Right renal cortex interstitium (tissue), 3 donors: Measurements from ENCODE around the gene RAF1. TPM values are rescaled to one million over a fixed set of nuclear protein-coding genes. Genes with fewer than 3 reads are reported as not detected.

Experiments used
- polyA plus RNA-seq, 3 donors: library from polyadenylated mRNA; unstranded; fragments of 120-200 nt; gene quantifications; one replicate each; pipeline ENCODE4 v1.2.1, GENCODE V29; 2013; ENCODE audit not compliant: insufficient read length in 3 of 3

The RAF1 gene
- polyA plus RNA-seq, 3 donors, result 103 to 106 (median 106) TPM

Other genes with a start within 250 kb of the RAF1 start
- 10 to 100 TPM; 21.8 to 25.1 (median 24.0) TPM for gene TSEN2, start 179.6 kb downstream of the RAF1 start, polyA plus RNA-seq
- gene MKRN2OS, start 118.6 kb downstream of the RAF1 start, polyA plus RNA-seq, result 1 to 10 TPM in 2 of 3 donors, under 1 TPM in 1; 0.96 to 1.4 (median 1.0) TPM
- 10 to 100 TPM; 46.5 to 50.5 (median 47.7) TPM for gene MKRN2, start 107.0 kb downstream of the RAF1 start, polyA plus RNA-seq
- gene TMEM40, start 95.1 kb upstream of the RAF1 start, polyA plus RNA-seq, result 1 to 10 TPM; 1.1 to 2.0 (median 1.9) TPM
- 10 to 100 TPM in 1 of 3 donors, 1 to 10 TPM in 2; 7.0 to 10.1 (median 9.6) TPM for gene CAND2, start 132.6 kb upstream of the RAF1 start, polyA plus RNA-seq
- gene RPL32, start 177.4 kb upstream of the RAF1 start, polyA plus RNA-seq, result 1,000 to 10,000 TPM; 2,280 to 2,382 (median 2,329) TPM